Stimulated activated CD4-positive, alpha-beta T cell treated with anti-CD3 and anti-CD28 coated beads, Interleukin-12 subunit alpha, Interleukin-12 subunit beta, amount 100 ng/mL, for 4 hours (primary cell): ENCODE data around the gene LMAN1L.

Experiments
- DNase-seq: peaks from one replicate; pipeline ENCODE4 v3.0.0-alpha.2; 2020

LMAN1L gene

GRCh38 chr15:74863239-74864056, 50.8 kb downstream of the LMAN1L start:
- no peak for DNase-seq

- no peak for DNase-seq
These were observed 51.7 kb downstream of the LMAN1L start for GRCh38 chr15:74864296-74864695.

GRCh38 chr15:74865316-74865715, 52.7 kb downstream of the LMAN1L start:
- no peak for DNase-seq

GRCh38 chr15:74866090-74866489, 53.5 kb downstream of the LMAN1L start:
- no peak for DNase-seq

GRCh38 chr15:74867466-74868038, 54.9 kb downstream of the LMAN1L start:
- DNase-seq: no peak

GRCh38 chr15:74868059-74868458, 55.4 kb downstream of the LMAN1L start:
- no peak for DNase-seq

GRCh38 chr15:74869372-74869725, 56.7 kb downstream of the LMAN1L start:
- no peak for DNase-seq

- DNase-seq: no peak
These were observed 57.2 kb downstream of the LMAN1L start for GRCh38 chr15:74869726-74870407.

- DNase-seq: no peak
These were observed 58.0 kb downstream of the LMAN1L start for GRCh38 chr15:74870436-74871215.

- no peak for DNase-seq
These were observed 60.0 kb downstream of the LMAN1L start for GRCh38 chr15:74872702-74873035.

GRCh38 chr15:74873036-74873755, 60.6 kb downstream of the LMAN1L start, which contains the start of gene SCAMP2:
Gene SCAMP2 (minus strand): TSS chr15:74873365. CDS start chr15:74873255, 110 bp downstream.
- peak; percentile 82 for DNase-seq

- no peak for DNase-seq
These were observed 61.3 kb downstream of the LMAN1L start for GRCh38 chr15:74873756-74874424.
